HG03108 (cell line): Measurements from ENCODE around the gene FAM228A.
A peak's percentile ranks its signal among the peaks of the same experiment; 100 is the strongest.
"Not testable (repeated sequence)": the region's sequence is repeated elsewhere in the genome, so short reads cannot be mapped to it uniquely, and the experiment has no call there.

Source experiments
- ATAC-seq: cut with Tn5 transposase; IDR thresholded peaks from one replicate; pipeline ENCODE4 v1.9.1; 2021; ENCODE audit warnings: moderate library complexity; ENCODE audit not compliant: unreplicated experiment

FAM228A gene

GRCh38 chr2:24190503-24190902 is 15.7 kb downstream of the FAM228A start:
- no peak for ATAC-seq

- ATAC-seq, result no peak
Observed at GRCh38 chr2:24191156-24191555, 16.3 kb downstream of the FAM228A start.

DNA sequence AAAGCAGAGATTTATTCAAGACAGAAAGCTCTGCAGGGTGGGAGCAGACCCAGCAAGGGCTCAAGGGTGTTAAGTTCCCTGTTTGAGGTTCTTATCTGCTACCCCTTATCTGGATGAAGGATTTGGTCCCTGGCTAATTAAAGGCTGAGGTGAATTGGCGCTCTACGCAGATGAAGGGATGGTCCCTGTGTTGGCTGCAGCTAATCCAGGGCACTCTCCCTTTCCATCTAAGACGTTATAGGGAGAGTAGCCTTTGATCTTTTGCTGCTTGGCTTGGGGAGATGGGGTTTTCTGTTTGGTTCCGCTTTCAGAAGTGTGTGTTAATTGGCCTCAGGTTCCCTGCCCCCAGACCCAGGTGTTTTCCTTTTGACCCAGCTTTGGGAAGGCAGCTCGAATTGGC is 17.0 kb downstream of the FAM228A start:
- ATAC-seq, result no peak

- not testable (repeated sequence) for ATAC-seq
Observed at GRCh38 chr2:24197213-24197612, 22.4 kb downstream of the FAM228A start.

DNA sequence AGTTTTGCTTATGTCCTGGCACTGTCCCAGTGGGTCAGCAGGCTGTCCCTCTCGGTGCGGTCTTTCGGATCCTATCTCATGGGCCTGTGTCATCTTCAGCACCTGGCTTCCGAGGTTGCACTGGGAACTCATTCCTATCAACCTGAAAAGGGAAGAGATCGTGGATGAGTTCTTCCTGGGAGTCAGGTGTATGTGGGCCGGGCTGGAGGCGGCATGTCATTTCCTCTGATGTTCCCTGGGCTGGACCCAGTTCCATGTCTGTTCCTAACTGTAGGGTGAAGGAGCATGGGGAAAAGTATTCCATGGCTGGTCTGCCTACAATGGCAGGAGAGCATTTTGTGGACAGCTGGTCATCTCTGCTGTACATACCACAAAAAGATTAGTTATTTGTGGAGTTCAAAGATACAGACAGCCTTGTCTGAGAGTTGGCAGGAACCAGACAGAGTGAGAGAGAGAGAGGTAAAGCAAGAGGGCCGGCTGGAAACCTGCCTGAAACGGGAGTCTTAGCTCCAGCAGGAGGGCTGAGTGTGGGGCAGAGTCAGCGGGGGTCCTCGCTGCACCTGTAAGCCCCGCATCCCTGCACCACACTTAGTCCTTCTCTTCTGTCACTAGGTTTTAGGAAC is 25.2 kb downstream of the FAM228A start:
- ATAC-seq, result no peak

DNA sequence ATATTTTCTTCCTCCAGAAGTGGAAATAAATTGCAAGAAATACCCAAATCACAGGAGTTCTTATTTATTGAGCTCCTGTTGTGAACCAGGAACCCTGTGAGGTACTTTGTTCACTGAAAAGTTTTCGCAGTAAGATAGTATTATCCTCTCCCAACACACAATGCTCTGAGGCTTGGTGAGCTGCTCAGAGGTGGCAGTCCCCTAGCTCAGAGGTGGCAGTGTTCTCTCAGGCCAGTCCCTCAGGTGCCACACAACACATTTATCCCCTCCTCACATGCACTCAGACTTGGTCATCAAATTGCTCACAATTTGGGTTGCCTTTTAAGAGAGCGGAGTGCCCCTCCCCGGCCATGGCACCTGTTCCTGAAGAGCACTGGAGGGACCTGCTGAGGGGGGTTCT is 25.9 kb downstream of the FAM228A start:
- ATAC-seq, result no peak

DNA sequence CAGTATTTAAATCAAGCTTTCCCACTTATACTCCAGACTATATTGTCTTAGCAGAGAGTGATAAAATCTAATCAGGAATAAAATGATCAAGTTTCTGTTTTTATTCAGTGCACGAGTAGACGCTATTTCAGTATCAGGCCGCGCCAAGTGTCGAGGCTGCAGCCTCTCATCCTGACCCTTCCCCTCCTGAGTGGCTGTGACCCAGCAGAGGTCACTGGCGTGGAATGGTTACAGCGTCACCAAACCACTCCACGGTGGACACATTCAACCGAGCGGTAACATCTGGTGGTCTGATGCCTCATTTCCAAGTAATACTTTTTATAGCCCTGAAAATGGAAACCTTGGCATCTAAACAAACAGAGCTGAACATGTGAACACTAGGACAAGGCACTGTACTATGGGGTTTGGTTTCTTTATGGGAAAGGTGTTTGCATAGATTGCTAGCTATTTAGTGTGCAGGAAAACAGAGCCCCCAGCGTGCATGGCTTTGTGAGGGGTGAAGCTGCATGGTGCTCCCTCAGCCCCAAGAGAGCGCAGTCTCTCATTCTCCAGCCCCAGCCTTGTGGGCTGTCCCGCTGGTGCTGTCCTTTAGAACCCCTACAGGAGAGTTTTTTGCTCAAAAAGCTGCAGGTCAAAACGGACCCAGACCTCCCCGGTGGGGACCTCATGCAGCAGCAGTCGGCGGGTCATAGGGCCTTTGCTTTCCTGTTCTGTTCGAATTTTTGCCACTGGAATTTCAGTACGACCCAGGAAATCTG is 28.4 kb downstream of the FAM228A start:
- ATAC-seq, result no peak

GRCh38 chr2:24203787-24204150 is 28.9 kb downstream of the FAM228A start:
- no peak for ATAC-seq

DNA sequence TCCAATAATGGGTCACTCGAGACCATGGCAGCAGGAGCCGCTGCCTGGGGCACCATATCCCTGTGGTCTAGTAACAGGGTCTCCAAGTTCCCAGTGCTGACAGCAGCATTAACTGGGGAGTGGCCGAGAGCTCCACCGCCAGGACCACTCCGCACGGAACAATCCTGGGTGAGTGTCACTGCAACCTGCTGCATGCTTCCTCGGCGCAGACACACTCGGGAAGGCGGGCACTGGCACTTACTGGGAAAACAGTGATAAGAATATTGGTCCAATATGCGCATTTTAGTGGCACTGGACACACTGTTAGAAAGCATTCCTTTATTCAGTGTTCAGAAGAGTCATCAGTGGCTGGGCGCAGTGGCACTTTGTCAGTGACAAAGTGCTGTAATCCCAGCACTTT is 29.7 kb downstream of the FAM228A start:
- no peak for ATAC-seq

DNA sequence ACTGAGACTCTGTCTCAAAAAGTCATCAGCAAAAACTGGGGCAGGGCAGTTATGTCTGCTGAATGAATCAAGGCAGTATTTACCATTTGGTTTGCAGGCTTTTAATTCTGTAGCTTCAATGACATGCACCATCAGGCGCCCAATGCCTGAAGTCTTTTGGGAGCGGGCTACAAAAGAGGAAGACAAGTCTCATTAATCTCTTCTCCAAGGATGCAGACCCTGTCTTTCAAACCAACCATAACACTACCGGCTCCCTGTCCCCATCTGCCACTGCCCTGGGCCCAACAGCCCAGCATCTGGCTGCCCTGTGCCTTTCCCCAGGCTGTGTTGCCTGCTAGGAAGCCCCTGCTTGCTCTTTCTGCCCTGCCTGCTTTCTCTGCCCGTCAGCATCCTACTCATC is 30.3 kb downstream of the FAM228A start:
- ATAC-seq, result no peak

GRCh38 chr2:24206242-24206641 is 31.4 kb downstream of the FAM228A start:
- no peak for ATAC-seq

DNA sequence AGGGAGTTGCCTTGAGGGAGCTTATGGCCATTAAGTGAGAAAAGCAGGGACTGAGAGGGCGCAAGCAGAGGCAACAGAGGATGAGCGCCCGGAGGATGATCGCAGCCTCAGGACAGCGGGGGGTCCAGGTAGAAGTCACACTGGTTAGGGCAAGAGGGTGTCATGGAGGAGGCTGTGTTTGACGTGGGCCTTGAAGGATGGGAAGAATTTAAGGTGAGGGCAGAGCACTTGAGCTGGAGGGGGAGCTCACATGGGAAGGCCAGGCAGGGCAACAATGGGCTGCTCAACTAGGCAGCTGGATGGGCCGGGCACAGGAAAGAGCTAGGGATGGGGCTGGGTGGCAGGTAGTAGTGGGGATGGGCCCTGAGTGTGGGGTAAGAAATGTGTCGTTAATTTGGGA is 31.9 kb downstream of the FAM228A start:
- no peak for ATAC-seq

DNA sequence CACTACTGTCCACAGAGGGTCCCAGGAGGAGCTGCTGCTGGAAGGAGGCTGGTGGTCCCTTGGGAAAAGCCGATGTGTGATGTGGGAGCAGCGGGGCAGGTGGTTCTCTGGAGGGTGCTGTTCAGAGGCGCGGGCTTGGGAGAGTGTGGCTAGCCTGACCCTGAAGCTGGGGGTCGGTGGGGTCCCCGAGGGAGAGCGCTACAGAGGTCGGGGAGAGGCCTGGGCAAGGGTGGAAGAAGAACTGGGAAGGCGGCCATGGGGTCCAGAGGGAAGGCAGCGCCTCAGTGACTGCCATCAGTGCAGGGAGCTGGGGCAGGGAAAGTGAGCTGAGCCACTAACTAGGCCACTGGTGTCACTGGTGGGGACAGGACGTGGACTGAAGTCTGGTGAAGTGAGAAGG is 32.5 kb downstream of the FAM228A start:
- ATAC-seq, result no peak

- no peak for ATAC-seq
Observed at GRCh38 chr2:24208490-24208889, 33.6 kb downstream of the FAM228A start.

DNA sequence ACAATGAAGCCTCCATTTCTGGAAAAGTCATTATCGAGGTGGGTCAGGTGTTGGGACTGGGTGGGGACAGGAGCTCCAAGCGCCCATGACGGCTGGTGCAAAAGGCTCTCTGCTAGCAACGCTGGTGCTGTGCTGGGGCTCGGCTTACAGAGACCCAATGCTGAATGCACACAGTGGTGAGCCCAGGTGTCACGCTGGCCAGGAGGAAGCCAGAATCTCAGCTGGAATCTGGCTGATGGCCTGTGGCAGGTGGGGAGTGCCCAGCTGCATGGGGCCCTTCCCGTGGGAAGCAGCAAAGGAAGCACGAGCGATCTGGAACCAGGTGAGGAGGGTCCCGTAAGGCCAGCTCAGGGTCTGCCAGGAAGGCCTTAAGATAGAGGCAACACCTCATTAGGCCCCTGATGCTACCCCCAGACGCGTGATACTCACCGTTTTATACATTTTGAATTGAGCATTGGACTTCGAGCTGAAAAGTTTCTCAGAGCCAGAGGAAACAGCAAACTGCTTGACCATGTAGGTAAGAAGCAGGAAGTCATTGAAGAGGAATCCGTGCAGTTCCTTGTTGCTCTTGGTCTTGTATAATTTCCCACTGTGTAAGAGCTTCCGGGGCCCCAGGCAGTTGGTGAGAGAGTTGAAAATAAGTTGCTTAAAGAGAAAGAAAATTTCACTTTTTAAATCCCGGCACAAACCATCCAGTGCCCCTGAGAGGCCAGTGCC is 34.7 kb downstream of the FAM228A start:
- ATAC-seq, result no peak

GRCh38 chr2:24210106-24210455 is 35.2 kb downstream of the FAM228A start:
- no peak for ATAC-seq

GRCh38 chr2:24210723-24211122 is 35.9 kb downstream of the FAM228A start:
- no peak for ATAC-seq

- ATAC-seq, result no peak
Observed at GRCh38 chr2:24211408-24211807, 36.6 kb downstream of the FAM228A start.

DNA sequence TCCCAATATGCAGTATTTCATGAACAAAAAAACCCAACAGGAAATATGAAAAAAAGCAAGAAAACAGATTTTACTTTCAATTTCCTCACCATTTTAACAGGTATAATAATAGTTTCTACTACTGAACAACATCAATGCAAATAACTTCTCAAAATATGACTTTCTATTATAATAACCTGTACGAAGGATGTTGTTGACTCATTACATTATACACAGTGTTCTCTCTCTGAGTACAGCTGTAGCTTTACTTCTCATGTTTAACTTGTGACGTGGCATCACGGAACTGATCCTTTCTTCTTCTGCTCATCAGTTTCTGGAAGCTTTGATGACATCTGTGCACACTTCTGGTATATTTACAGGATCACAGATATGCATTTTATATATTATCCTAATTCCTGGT is 40.0 kb downstream of the FAM228A start:
- peak; percentile 80 for ATAC-seq

DNA sequence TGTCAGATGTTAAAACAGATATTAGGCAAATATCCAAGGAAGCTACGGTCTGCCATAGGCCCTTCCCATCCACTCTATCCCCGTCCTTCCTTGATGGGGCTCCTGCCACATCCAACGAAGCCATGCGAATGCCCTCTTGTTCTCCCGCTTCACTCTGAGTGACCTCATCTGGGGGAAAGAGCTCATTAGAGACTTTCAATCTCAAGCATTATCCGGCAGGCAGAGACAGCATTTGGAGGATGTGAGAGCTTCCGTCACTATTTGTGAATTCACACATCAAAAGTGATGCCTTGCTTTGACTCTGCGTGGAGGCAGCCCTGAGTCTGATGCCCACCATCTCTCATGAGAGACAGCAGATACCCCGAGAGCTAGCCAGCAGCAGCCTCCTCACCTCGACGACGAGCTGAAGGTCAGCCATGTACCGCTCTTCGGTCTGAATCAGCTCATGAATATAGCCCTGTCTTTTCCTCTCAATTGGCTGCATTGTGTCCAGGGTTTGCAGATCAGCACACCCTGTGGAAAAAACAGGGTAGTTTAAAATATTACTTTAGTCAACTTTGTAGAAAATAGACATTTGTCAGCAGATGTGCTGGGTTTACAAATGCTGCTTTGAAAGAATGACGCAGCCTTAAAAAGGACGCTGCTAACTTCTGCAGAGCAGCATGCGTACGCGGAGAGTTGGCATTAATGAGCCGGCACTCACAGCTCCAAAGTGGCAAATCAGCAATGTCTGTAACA is 45.9 kb downstream of the FAM228A start:
- ATAC-seq, result no peak

- ATAC-seq, result no peak
Observed at GRCh38 chr2:24221343-24222050, 46.6 kb downstream of the FAM228A start.
